Mesothelial cell of epicardium (in vitro differentiated cells): ENCODE results near the gene NKAIN2. TPM values are rescaled to one million over a fixed set of nuclear protein-coding genes. Genes with fewer than 3 reads are reported as not detected.
"Not testable (repeated sequence)": the region's sequence is repeated elsewhere in the genome, so short reads cannot be mapped to it uniquely, and the experiment has no call there.

ENCODE experiments used
- DNase-seq, 2 experiments: peaks; one replicate each; pipeline ENCODE4 v3.0.0; 2021; ENCODE audit warnings: low spot score in 2 of 2; ENCODE audit not compliant: unreplicated experiment in 2 of 2
- H3K27ac Mint-ChIP-seq: 2 replicates; pipeline ENCODE4 v1.8.0; 2021; ENCODE audit warnings: mixed read lengths
- H3K27me3 Mint-ChIP-seq: 2 replicates; pipeline ENCODE4 v1.8.0; 2021; ENCODE audit warnings: low read depth, mixed read lengths
- H3K36me3 Mint-ChIP-seq: 2 replicates; pipeline ENCODE4 v1.8.0; 2021; ENCODE audit warnings: mixed read lengths
- H3K4me1 Mint-ChIP-seq: 2 replicates; pipeline ENCODE4 v1.8.0; 2021; ENCODE audit warnings: mixed read lengths
- H3K4me3 Mint-ChIP-seq: 2 replicates; pipeline ENCODE4 v1.8.0; 2021; ENCODE audit warnings: mild to moderate bottlenecking, moderate library complexity, mixed read lengths
- H3K9me3 Mint-ChIP-seq: 2 replicates; pipeline ENCODE4 v1.8.0; 2021; ENCODE audit warnings: mixed read lengths
- CTCF ChIP-seq: fragments of 200-600 bp; sonication (generic); IDR thresholded peaks from one replicate; pipeline ENCODE4 v1.5.0; 2021; ENCODE audit warnings: antibody characterized with exemption; ENCODE audit not compliant: unreplicated experiment
- total RNA-seq: library from RNA; stranded (reverse); gene quantifications from 3 replicates; pipeline ENCODE4 v1.2.1, GENCODE V29; 2021

NKAIN2 gene
- total RNA-seq, 1 donor from 2014 or later = 1.6 TPM

- H3K9me3 Mint-ChIP-seq = peaks cover 7% of the 10 kb centered on the region
- H3K27ac Mint-ChIP-seq = no peak overlapping the region
- H3K4me3 Mint-ChIP-seq = no peak overlapping the region
- no peaks in the 10 kb centered on the region for H3K36me3 Mint-ChIP-seq
- no peak for TF ChIP-seq CTCF
- no peak for DNase-seq
- H3K4me1 Mint-ChIP-seq = peaks cover 7% of the 10 kb centered on the region
- H3K27me3 Mint-ChIP-seq = no peaks in the 10 kb centered on the region
These were observed 420.1 kb downstream of the NKAIN2 start for GRCh38 chr6:124223611-124224345.

- Mint-ChIP-seq H3K9me3 (peaks cover 25% of the 10 kb centered on the region), H3K36me3 (no peaks in the 10 kb centered on the region), H3K27me3 (no peaks in the 10 kb centered on the region), H3K27ac (no peak overlapping the region), H3K4me3 (no peak overlapping the region), H3K4me1 (peaks cover 7% of the 10 kb centered on the region)
- TF ChIP-seq CTCF = no peak
- DNase-seq = no peak
These were observed 422.7 kb downstream of the NKAIN2 start for GRCh38 chr6:124226396-124226795.

- Mint-ChIP-seq H3K27me3 (peaks cover 3% of the 10 kb centered on the region), H3K27ac (no peak overlapping the region), H3K4me3 (no peak overlapping the region), H3K36me3 (no peaks in the 10 kb centered on the region), H3K9me3 (peaks cover 33% of the 10 kb centered on the region), H3K4me1 (no peaks in the 10 kb centered on the region)
- TF ChIP-seq CTCF = no peak
- no peak for DNase-seq
These were observed 429.6 kb downstream of the NKAIN2 start for GRCh38 chr6:124233221-124233620.

GRCh38 chr6:124234801-124235200 is 431.1 kb downstream of the NKAIN2 start:
- peaks cover 28% of the 10 kb centered on the region for H3K9me3 Mint-ChIP-seq
- no peaks in the 10 kb centered on the region for H3K4me1 Mint-ChIP-seq
- TF ChIP-seq CTCF = no peak
- H3K27ac Mint-ChIP-seq = no peak overlapping the region
- H3K27me3 Mint-ChIP-seq = peaks cover 10% of the 10 kb centered on the region
- no peak for DNase-seq
- H3K4me3 Mint-ChIP-seq = no peak overlapping the region
- H3K36me3 Mint-ChIP-seq = no peaks in the 10 kb centered on the region

- H3K9me3 Mint-ChIP-seq = peaks cover 17% of the 10 kb centered on the region
- H3K4me1 Mint-ChIP-seq = no peaks in the 10 kb centered on the region
- no peak overlapping the region for H3K4me3 Mint-ChIP-seq
- no peak overlapping the region for H3K27ac Mint-ChIP-seq
- H3K36me3 Mint-ChIP-seq = no peaks in the 10 kb centered on the region
- H3K27me3 Mint-ChIP-seq = peaks cover 13% of the 10 kb centered on the region
- no peak for DNase-seq
- no peak for TF ChIP-seq CTCF
These were observed 434.2 kb downstream of the NKAIN2 start for GRCh38 chr6:124237911-124238310.

GRCh38 chr6:124238408-124238807 is 434.7 kb downstream of the NKAIN2 start:
- H3K27ac Mint-ChIP-seq, H3K36me3 Mint-ChIP-seq, H3K4me3 Mint-ChIP-seq, H3K4me1 Mint-ChIP-seq, DNase-seq: not testable (repeated sequence)
- Mint-ChIP-seq H3K9me3 (peaks cover 17% of the 10 kb centered on the region), H3K27me3 (peaks cover 13% of the 10 kb centered on the region)
